HG03135 (cell line): ENCODE data around the gene SERPINE2.

Experiments
- ATAC-seq: cut with Tn5 transposase; IDR thresholded peaks from one replicate; pipeline ENCODE4 v1.9.1; 2021; ENCODE audit warnings: mild to moderate bottlenecking, moderate library complexity; ENCODE audit not compliant: unreplicated experiment

Gene SERPINE2

GRCh38 chr2:223978451-223978850 lies 60.6 kb downstream of the SERPINE2 start:
- no peak for ATAC-seq

- no peak for ATAC-seq
These were observed 62.4 kb downstream of the SERPINE2 start for GRCh38 chr2:223976635-223977226.

- no peak for ATAC-seq
These were observed 65.5 kb downstream of the SERPINE2 start for GRCh38 chr2:223973606-223974005.

- ATAC-seq, result no peak
These were observed 66.4 kb downstream of the SERPINE2 start for GRCh38 chr2:223972656-223973102.

- ATAC-seq, result no peak
These were observed 67.4 kb downstream of the SERPINE2 start for GRCh38 chr2:223971731-223972130.

- peak; percentile 71 for ATAC-seq
These were observed 68.5 kb downstream of the SERPINE2 start for GRCh38 chr2:223970343-223971128.

- ATAC-seq, result no peak
These were observed 69.2 kb downstream of the SERPINE2 start for GRCh38 chr2:223969856-223970255.

GRCh38 chr2:223969315-223969714 lies 69.8 kb downstream of the SERPINE2 start:
- no peak for ATAC-seq

GRCh38 chr2:223967981-223968380 lies 71.1 kb downstream of the SERPINE2 start:
- no peak for ATAC-seq

GRCh38 chr2:223959688-223960087 lies 79.4 kb downstream of the SERPINE2 start:
- no peak for ATAC-seq

- ATAC-seq, result peak; percentile 93
These were observed 81.8 kb downstream of the SERPINE2 start, which contains the start of gene MRPL44 for GRCh38 chr2:223957092-223957851. MRPL44 (plus strand) TSS chr2:223957463; CDS start chr2:223957473, 10 bp downstream.

- no peak for ATAC-seq
These were observed 82.8 kb downstream of the SERPINE2 start for GRCh38 chr2:223956300-223956699.

GRCh38 chr2:223954401-223954800 lies 84.7 kb downstream of the SERPINE2 start:
- no peak for ATAC-seq

- peak; percentile 55 for ATAC-seq
These were observed 86.7 kb downstream of the SERPINE2 start for GRCh38 chr2:223952280-223952968.

GRCh38 chr2:223950448-223951347 lies 88.4 kb downstream of the SERPINE2 start:
- no peak for ATAC-seq

- ATAC-seq, result no peak
These were observed 89.7 kb downstream of the SERPINE2 start for GRCh38 chr2:223949241-223949840.

- ATAC-seq, result no peak
These were observed 91.3 kb downstream of the SERPINE2 start for GRCh38 chr2:223947711-223948205.

GRCh38 chr2:223945755-223946154 lies 93.3 kb downstream of the SERPINE2 start:
- ATAC-seq, result no peak
